Mammary epithelial cell (primary cell): ENCODE data around the gene THADA.

Experiments
- CTCF ChIP-seq, 2 donors: IDR thresholded peaks in 1 of 2; conservative IDR thresholded peaks in 1 of 2; 2 replicates each; pipeline ENCODE4 v1.5.1; 2011 to 2012; ENCODE audit warnings: inconsistent platforms in 2 of 2, low read length in 2 of 2, mild to moderate bottlenecking in 2 of 2, control low read depth in 1 of 2, low read depth in 1 of 2; ENCODE audit not compliant: insufficient read depth in 1 of 2; ENCODE audit errors: extremely low read depth in 1 of 2
- EZH2 ChIP-seq: IDR thresholded peaks from 2 replicates; pipeline ENCODE4 v1.6.1; 2012; ENCODE audit warnings: low read length, inconsistent platforms, borderline replicate concordance

GRCh38 chr2:43452318-43452731, 143.5 kb downstream of the THADA start:
- TF ChIP-seq CTCF (conservative IDR thresholded peaks at IDR 0.05 in 1 of 2, IDR thresholded peaks at IDR 0.05 in 1 of 2; ENCODE audit: extremely low read depth in 1 of 2, insufficient read depth in 1 of 2, low read depth in 1 of 2, low read length in 2 of 2) (no peak), EZH2 (no peak)
